ENCODE results near the gene SEPHS2. TPM values are rescaled to one million over a fixed set of nuclear protein-coding genes. Genes with fewer than 3 reads are reported as not detected.

SEPHS2 gene
- total and polyA plus RNA-seq, 8 donors = 30.7 to 167 (median 43.6) TPM

- TF ChIP-seq POLR2A (IDR thresholded peaks at IDR 0.05) (no peak), CTCF (IDR thresholded peaks at IDR 0.05) (no peak), EP300 (IDR thresholded peaks at IDR 0.05) (no peak), POLR2AphosphoS5 (IDR thresholded peaks at IDR 0.05) (no peak)
- H3K27ac ChIP-seq = peak overlapping the region in 1 of 5 donors; percentile 30
- DNase-seq = peak; percentile 45 to 47
- H3K27me3 ChIP-seq = no peaks in the 10 kb centered on the region
- no peaks in the 10 kb centered on the region for H3K9me3 ChIP-seq
- intact Hi-C loops (cut with DNase I; ENCODE audit: low total_unique reads) = loop anchor here (10.0 kb wide), 1 partner anchor 87 kb away; the partner anchor contains the start of gene ZNF768
- H3K4me3 ChIP-seq = no peak overlapping the region
- peaks cover 0 to 3% (median 1%) of the 10 kb centered on the region in 4 donors for H3K36me3 ChIP-seq
- H3K4me1 ChIP-seq = peaks cover 0 to 9% (median 2%) of the 10 kb centered on the region in 4 donors
- WGBS, 5 donors = 24 to 47% (median 37%) methylated on average over 3 of the region's 3 CpGs
These were observed 8.1 kb downstream of the SEPHS2 start for GRCh38 chr16:30437511-30438046.

- DNase-seq = no peak
- WGBS, 5 donors = 58 to 79% (median 73%) methylated on average over 4 of the region's 4 CpGs
- Histone ChIP-seq H3K27me3 (no peaks in the 10 kb centered on the region), H3K36me3 (no peaks in the 10 kb centered on the region), H3K4me3 (no peak overlapping the region), H3K27ac (no peak overlapping the region), H3K9me3 (no peaks in the 10 kb centered on the region), H3K4me1 (peaks cover 0 to 16% (median 7%) of the 10 kb centered on the region in 4 donors)
- TF ChIP-seq CTCF (IDR thresholded peaks at IDR 0.05) = no peak
- intact Hi-C loops (cut with DNase I; ENCODE audit: low total_unique reads) = loop anchor here (10.0 kb wide), 1 partner anchor 90 kb away; the partner anchor contains the start of gene ZNF768
These were observed 10.8 kb downstream of the SEPHS2 start for GRCh38 chr16:30434852-30435251.

- Histone ChIP-seq H3K9me3 (no peaks in the 10 kb centered on the region), H3K27ac (peak overlapping the region; percentile 25 to 90 (median 85)), H3K27me3 (no peaks in the 10 kb centered on the region), H3K36me3 (peaks cover 0 to 18% (median 16%) of the 10 kb centered on the region in 4 donors), H3K4me1 (peaks cover 9 to 25% (median 25%) of the 10 kb centered on the region in 4 donors), H3K4me3 (peak overlapping the region; percentile 69 to 82 (median 74))
- 52 to 57% (median 55%) methylated on average over 15 to 19 of the region's 19 CpGs for WGBS, 5 donors
- no peak for DNase-seq
- intact Hi-C loops (cut with DNase I; ENCODE audit: low total_unique reads) = loop anchor here (10.0 kb wide), 1 partner anchor 94 kb away; the partner anchor contains the start of gene ZNF768
- TF ChIP-seq CTCF (IDR thresholded peaks at IDR 0.05) = peak in 2 of 7 experiments; percentile 4 to 45
- no peak for TF ChIP-seq POLR2AphosphoS5 (IDR thresholded peaks at IDR 0.05)
These were observed 15.2 kb downstream of the SEPHS2 start for GRCh38 chr16:30430428-30430970.

DNA sequence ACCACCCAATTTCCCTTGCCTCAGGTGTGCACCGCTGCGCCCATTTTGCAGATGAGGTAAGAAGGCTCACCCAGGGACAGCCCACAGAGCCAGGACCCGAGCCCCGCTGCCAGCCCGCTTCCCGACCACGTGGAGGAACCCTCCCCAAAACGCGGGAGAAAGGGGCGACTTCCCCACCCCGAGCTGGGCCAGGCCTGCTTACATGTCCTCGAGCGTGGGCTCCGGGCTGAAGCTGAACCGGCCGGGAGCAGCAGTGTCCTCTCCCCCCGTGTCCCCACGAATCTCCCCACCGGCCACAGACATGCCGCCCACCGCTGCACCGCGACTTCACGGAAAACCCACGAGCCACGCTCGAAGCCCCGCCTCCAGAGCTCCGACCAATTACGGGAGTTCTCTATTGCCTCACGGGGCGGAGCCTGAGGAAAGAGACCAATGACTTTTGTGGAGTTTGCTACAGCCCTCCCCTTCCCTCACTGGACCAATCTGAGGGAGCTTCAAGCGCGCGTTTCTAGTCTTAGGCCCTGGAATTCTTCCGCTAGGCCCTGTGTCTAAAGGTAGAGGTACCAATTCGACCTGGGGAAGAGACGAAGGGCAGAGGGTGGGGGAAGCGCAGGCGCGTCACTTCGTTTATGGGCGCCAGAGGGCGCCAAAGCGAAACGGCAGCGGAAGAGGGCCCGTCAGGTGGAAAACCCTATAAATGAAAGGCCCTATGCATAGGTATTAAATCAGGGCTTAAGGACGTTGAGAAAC is 15.8 kb downstream of the SEPHS2 start, which contains the start of gene DCTPP1:
TSS of gene DCTPP1 (minus strand) at position 353 of the 750 bp plus-strand sequence. CDS start at position 303, 50 bp downstream.
- peak; percentile 96 to 99 for DNase-seq

More for the DNA sequence above, 15.8 kb downstream of the SEPHS2 start, which contains the start of gene DCTPP1:
- TF ChIP-seq POLR2A (IDR thresholded peaks at IDR 0.05) (no peak), POLR2AphosphoS5 (IDR thresholded peaks at IDR 0.05) (peak in 2 of 3 donors; percentile 62 to 88), CTCF (IDR thresholded peaks at IDR 0.05) (peak in 6 of 7 experiments; percentile 29 to 96 (median 76)), EP300 (IDR thresholded peaks at IDR 0.05) (no peak)
- Histone ChIP-seq H3K27ac (peak within 1 kb of the TSS; percentile 83 to 90 (median 85)), H3K36me3 (peaks cover under 1 to 24% (median 23%) of the 10 kb centered on the region in 4 donors), H3K4me3 (peak within 1 kb of the TSS; percentile 69 to 82 (median 74)), H3K4me1 (peaks cover 9 to 25% (median 25%) of the 10 kb centered on the region in 4 donors), H3K9me3 (no peaks in the 10 kb centered on the region), H3K27me3 (no peaks in the 10 kb centered on the region)
- WGBS, 5 donors = 0 to 2% (median 1%) methylated on average over 23 to 49 of the region's 49 CpGs
- intact Hi-C loops (cut with DNase I; ENCODE audit: low total_unique reads) = loop anchor here (10.0 kb wide), 1 partner anchor 95 kb away; the partner anchor contains the start of gene ZNF768

Measured in stomach (tissue), 9 donors.